Tibial artery (tissue), 4 donors: ENCODE data around the gene RTL5.

Experiments
- DNase-seq, 2 donors: peaks; one replicate each; pipeline ENCODE4 v3.0.0-alpha.2; 2019
- H3K27ac ChIP-seq, 2 donors: fragments of 200-600 bp; sonication (generic) in 1 of 2; 1 replicate in 1 of 2; 2 replicates in 1 of 2; pipeline ENCODE4 v1.5.1; 2018 to 2019; ENCODE audit warnings: mild to moderate bottlenecking in 1 of 2
- H3K27me3 ChIP-seq, 2 donors: fragments of 200-600 bp; sonication (generic) in 1 of 2; one replicate each; pipeline versions ENCODE4 v1.5.1 to v1.6.0; 2016 to 2019
- H3K36me3 ChIP-seq, 3 donors: fragments of 200-600 bp; sonication (generic) in 2 of 3; one replicate each; pipeline ENCODE4 v1.5.1; 2016 to 2019; ENCODE audit warnings: mild to moderate bottlenecking in 2 of 3
- H3K4me1 ChIP-seq, 4 donors: fragments of 200-600 bp; sonication (generic) in 2 of 4; 1 replicate in 3 of 4; 2 replicates in 1 of 4; pipeline ENCODE4 v1.5.1; 2016 to 2019
- H3K4me3 ChIP-seq, 2 donors: fragments of 200-600 bp; sonication (generic) in 1 of 2; 1 replicate in 1 of 2; 2 replicates in 1 of 2; pipeline ENCODE4 v1.5.1; 2018 to 2019; ENCODE audit warnings: mild to moderate bottlenecking in 2 of 2
- H3K9me3 ChIP-seq, 3 donors: fragments of 200-600 bp; sonication (generic) in 1 of 3; one replicate each; pipeline ENCODE4 v1.5.1; 2016 to 2019
- intact Hi-C: fragments of 100-400 bp; cut with DNase I; formaldehyde crosslinking; loops from one replicate; pipeline ENCODE4 v1.15.0; 2023; ENCODE audit warnings: low total_unique reads
- TF ChIP-seq, protein P1 (sequence below), 2 experiments: fragments of 200-600 bp in 1 of 2; fragments of 450-650 bp in 1 of 2; IDR thresholded peaks; one replicate each; pipeline ENCODE4 v1.5.1; 2017 to 2019; ENCODE audit warnings: antibody characterized with exemption in 2 of 2, mild to moderate bottlenecking in 1 of 2, moderate library complexity in 1 of 2

RTL5 gene

DNA sequence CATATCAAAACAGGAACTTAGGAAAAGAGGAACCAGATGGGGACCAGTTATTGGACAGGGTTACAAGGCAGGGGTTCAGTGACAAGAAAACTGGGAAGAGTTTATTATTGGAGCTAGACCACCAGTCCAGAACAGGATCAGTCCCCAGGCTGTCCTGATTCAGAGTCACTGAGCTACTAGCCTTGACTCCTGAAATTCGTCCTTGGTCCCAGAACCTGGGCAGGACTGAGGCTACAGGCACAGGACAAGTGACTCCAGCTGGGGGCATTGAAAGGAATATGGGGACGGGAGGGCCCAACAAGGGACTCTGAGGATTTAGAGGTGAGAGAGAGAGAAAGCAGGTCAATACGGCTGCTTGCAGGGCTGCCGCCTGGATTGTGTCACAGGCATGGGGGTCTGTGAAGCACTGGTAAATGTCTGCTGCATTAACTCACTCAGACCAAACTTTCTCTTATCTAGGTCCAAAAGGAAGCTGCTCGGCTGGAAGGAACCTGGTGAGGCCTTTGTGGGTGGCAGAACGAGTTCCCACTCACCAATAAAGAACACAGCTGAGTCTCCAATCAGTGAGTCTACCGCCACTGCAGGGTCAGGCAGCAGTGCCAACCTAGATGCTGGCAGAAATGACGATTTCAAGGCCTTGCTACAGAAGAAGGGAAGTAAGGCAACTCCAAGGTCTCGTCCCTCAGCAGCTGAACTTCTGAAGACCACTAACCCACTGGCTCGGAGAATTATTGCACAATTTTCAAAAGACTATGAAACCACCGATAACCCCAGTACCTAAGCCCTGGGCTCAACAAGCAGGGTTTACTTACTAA lies 11.3 kb upstream of the RTL5 start:
- Histone ChIP-seq H3K27ac (no peak overlapping the region), H3K4me3 (no peak overlapping the region), H3K4me1 (no peaks in the 10 kb centered on the region), H3K36me3 (peaks cover 0 to 37% (median 13%) of the 10 kb centered on the region in 3 donors), H3K27me3 (no peaks in the 10 kb centered on the region), H3K9me3 (no peaks in the 10 kb centered on the region)
- intact Hi-C loops: no loop called here
- TF ChIP-seq, protein P1, sequence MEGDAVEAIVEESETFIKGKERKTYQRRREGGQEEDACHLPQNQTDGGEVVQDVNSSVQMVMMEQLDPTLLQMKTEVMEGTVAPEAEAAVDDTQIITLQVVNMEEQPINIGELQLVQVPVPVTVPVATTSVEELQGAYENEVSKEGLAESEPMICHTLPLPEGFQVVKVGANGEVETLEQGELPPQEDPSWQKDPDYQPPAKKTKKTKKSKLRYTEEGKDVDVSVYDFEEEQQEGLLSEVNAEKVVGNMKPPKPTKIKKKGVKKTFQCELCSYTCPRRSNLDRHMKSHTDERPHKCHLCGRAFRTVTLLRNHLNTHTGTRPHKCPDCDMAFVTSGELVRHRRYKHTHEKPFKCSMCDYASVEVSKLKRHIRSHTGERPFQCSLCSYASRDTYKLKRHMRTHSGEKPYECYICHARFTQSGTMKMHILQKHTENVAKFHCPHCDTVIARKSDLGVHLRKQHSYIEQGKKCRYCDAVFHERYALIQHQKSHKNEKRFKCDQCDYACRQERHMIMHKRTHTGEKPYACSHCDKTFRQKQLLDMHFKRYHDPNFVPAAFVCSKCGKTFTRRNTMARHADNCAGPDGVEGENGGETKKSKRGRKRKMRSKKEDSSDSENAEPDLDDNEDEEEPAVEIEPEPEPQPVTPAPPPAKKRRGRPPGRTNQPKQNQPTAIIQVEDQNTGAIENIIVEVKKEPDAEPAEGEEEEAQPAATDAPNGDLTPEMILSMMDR (IDR thresholded peaks at IDR 0.05): no peak
- DNase-seq: no peak

DNA sequence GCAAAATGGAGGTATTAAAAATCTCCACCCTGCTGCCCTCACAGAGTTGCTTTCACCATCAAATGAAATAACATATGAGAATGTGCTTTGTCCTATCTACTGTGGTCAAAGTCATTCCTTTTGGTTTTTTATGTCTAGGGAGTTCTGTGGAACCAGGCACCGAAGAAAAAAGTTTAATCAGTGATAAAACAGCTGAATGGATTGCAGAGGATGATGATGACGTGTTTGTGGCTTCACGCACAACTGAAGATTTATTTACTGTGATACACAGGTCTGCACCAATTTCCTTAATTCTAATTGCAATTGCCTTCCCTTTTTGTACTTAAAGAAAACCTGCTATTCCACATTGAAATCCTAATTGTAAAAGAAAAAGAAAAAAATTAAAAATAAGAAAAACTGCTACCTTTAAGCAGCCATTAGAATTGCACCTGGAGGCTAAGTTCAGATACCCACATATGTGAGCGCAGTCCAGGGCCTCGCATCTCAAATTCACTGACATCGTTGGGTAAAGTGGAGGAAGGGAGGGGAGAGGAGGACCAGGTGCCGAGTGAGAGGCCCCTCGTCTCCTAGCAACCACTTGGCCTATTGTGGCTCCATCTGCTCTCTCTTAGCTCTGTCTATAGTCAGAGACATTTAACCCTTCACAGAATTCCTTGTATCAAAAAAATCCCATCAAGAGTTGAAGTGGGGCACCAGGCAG lies 10.5 kb upstream of the RTL5 start:
- no peak overlapping the region for H3K27ac ChIP-seq
- intact Hi-C loops: no loop called here
- H3K4me1 ChIP-seq: no peaks in the 10 kb centered on the region
- H3K4me3 ChIP-seq: no peak overlapping the region
- TF ChIP-seq, protein P1 (IDR thresholded peaks at IDR 0.05): no peak
- no peaks in the 10 kb centered on the region for H3K27me3 ChIP-seq
- no peaks in the 10 kb centered on the region for H3K9me3 ChIP-seq
- H3K36me3 ChIP-seq: peaks cover 0 to 38% (median 13%) of the 10 kb centered on the region in 3 donors
- DNase-seq: no peak

DNA sequence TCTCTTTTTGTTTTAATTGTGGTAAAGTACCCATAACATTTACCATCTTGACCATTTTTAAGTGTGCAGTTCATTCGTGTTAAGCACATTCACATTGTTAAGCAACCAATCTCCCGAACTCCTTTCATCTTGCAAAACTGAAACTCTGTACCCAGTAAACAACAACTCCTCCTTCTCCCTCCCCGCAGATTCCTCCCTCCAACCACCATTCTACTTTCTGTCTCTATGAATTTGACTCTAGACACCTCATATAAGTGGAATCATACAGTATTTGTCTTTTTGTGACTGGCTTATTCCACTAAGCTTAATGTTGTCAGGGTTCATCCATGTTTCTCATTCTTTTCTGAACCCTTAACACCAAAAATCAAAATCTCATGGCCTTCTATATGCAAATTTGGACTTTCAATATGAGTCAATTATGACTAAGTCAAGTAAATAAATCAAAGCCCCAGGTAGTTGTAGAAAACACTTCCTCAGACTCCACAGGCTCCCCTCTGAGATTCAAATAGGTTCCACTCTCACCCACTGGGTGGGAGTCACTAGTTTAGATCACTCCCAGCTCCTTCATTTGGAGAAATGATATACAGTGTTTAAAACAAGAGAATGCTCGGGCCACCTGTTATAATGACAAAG lies 9.8 kb upstream of the RTL5 start:
- TF ChIP-seq, protein P1 (IDR thresholded peaks at IDR 0.05): no peak
- Histone ChIP-seq H3K27ac (no peak overlapping the region), H3K9me3 (no peaks in the 10 kb centered on the region), H3K4me3 (no peak overlapping the region), H3K36me3 (peaks cover 0 to 38% (median 13%) of the 10 kb centered on the region in 3 donors), H3K4me1 (no peaks in the 10 kb centered on the region), H3K27me3 (no peaks in the 10 kb centered on the region)
- intact Hi-C loops: no loop called here
- DNase-seq: no peak

DNA sequence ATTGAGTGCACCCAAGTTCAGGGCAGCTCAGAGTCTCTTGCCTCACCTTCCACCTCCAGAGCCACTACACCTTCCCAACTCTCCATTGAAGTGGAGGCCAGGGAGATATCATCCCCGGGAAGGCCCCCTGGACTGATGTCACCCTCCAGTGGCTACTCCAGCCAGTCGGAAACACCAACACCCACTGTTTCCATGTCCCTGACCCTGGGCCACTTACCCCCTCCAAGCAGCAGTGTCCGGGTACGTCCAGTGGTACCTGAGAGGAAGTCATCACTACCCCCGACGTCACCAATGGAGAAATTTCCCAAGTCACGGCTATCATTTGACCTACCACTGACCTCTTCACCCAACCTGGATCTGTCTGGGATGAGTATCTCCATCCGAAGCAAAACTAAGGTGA lies 7.8 kb upstream of the RTL5 start:
- H3K4me3 ChIP-seq: no peak overlapping the region
- H3K27ac ChIP-seq: no peak overlapping the region
- no peak for DNase-seq
- intact Hi-C loops: no loop called here
- peaks cover 0 to 39% (median 13%) of the 10 kb centered on the region in 3 donors for H3K36me3 ChIP-seq
- TF ChIP-seq, protein P1 (IDR thresholded peaks at IDR 0.05): no peak
- no peaks in the 10 kb centered on the region for H3K4me1 ChIP-seq
- H3K9me3 ChIP-seq: no peaks in the 10 kb centered on the region
- no peaks in the 10 kb centered on the region for H3K27me3 ChIP-seq

DNA sequence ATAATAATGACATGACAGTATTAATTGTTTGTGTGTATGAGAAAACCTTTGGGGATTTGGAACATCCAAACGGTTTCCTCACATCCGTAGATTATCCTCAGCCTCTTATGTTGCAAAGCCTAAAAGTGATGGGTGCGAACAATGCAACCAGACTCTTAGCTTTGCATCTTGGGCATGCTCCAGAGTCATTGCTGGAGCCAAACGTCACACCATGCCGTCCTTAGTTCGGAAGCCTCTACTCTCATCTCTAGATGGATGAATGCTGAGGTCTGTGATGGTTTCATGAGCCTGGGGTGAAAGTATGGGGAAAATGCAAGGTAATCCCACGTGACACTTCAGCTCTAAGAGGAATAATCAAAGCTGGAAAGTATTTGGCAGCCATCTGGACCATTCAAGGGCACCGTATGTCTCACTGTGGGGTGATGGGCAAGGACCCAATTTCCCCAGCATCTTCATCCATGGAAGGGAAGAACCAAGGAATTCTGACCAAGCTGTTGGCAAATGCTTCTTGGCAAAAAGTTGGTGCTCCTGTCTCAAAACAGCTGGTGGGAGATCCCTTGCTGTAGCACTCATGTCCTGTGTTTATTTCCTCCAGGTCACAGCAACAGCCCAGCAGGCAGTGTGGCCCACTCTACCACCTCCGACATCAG lies 6.3 kb upstream of the RTL5 start:
- Histone ChIP-seq H3K27ac (no peak overlapping the region), H3K36me3 (peaks cover 0 to 43% (median 13%) of the 10 kb centered on the region in 3 donors), H3K9me3 (no peaks in the 10 kb centered on the region), H3K4me1 (no peaks in the 10 kb centered on the region), H3K27me3 (no peaks in the 10 kb centered on the region), H3K4me3 (no peak overlapping the region)
- intact Hi-C loops: no loop called here
- no peak for DNase-seq
- TF ChIP-seq, protein P1 (IDR thresholded peaks at IDR 0.05): no peak
